ENCODE data around the gene SLC26A6. TPM values are rescaled to one million over a fixed set of nuclear protein-coding genes. Genes with fewer than 3 reads are reported as not detected.

The SLC26A6 gene
- total RNA-seq, 1 donor from 2014 or later = 9.7 TPM

DNA sequence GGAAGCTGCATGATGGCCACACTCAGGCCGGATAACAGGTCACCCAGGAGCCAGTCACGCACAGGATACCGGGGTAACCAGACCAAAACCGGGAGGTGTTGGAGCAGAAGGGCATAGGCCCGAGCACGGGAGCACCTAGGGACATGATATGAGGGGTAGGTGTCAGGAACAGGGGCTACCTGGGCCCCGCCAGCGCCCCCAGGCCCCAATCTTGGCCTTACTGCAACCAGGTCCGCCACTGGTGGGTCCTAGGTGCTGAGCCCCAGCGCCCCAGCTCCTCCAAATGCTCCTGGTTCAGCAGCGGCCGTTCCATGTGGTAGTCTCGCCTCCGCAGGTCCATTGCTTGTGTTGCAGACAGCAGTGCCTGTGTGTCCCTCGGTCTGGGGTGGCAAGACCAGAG lies 2.0 kb downstream of the SLC26A6 start:
- no peak for DNase-seq (ENCODE audit: low read depth in 2 of 2)

DNA sequence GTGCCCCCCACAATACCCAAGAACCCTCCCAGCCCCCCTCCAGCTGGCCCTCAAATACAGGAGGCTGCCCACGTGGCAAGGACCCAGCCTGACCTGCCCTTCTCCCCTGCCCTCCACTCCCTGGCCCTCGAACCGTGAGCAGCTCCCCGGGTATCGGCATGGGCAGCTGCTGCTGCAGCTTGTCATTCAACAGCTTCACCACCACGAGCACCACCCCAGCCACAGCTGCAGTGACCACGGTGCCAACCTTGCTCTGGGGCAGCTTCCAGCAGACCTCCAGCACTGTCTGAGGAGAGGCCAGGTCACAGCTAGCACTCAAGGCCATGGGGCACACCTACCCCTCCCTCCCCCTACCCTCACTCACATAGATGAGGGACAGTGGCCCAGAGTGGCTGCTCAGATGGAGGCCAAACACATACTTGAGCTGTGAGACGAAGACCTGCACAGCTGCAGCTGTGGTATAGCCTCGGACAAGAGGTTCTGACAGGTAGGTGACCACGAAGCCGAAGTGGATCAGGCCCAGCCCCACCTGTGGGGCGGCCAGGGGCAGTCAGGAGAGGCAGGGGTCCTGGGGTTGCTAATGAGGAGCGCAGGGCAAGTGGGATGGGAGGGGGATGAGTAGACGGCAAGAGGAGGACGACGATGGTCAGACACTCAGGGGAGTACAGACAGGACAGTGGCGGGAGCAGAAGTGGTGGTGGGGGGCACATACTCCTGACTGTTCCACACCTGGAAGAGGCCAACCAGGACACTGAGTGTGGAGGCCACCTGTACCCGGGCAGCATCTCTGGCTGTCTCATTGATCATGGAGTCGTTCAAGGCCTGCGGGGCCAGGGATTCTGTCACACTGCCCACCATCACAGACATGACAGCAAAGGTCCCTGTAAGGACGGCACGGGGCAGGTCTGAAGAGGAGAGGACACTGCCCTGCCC lies 3.5 kb downstream of the SLC26A6 start:
- no peak for DNase-seq (ENCODE audit: low read depth in 2 of 2)

DNA sequence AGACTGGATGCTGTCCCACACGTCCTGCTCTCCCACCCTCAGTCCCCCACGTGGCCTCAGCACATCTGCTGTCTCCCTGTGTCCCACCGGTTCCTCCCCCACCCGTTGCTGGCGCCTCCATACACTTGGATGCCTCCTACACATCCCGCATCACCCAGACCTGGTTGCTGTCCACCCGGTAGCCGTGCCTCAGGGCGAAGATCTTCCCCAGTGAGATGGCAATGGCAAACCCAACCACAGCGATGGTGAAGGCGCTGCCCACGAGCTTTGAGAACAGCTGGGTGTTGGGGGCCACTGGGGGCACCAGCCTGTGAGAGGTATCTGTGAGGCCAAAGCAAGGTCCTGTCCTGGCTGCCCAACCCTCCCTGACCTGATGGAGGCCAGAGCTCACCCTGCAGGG lies 4.4 kb downstream of the SLC26A6 start:
- no peak for DNase-seq (ENCODE audit: low read depth in 2 of 2)

DNA sequence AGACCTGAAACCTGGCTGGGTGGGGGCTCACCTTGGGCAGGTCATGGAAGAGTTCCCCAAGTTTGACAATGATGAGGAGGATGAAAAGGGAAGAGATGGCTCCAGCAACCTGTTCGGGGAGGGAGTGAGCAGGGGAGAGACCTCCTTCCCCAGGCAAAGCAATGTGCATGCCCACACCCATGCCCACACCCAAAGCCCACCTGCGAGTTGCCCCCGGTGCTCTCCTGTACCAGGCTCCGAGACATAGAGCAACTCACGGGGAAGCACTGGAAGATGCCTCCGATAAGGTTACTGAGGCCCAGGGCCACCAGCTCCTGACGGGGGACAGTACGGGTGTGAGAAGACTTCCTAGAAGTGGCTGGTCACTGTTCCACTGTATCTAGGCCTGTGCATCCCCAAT lies 4.9 kb downstream of the SLC26A6 start:
- DNase-seq (ENCODE audit: low read depth in 2 of 2) = no peak

DNA sequence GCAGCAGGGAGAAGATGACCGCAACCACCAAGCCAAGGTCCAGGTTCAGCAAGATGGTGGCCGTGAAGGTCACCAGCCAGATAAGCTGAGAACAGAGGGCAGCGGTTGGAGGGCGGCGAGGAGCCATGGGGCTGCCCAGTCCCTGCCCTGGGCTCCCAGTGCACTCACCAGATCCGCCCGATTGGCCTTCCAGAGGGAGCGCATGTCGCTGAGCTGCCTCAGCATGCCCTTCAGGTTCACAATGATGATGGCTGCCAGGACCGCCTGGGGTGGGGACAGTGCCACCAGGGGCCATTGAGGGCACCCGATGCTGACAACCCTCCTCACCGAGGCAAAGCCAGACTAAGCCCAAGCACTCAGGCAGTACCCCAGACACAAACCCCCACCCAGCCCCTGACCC lies 5.4 kb downstream of the SLC26A6 start:
- no peak for DNase-seq (ENCODE audit: low read depth in 2 of 2)

DNA sequence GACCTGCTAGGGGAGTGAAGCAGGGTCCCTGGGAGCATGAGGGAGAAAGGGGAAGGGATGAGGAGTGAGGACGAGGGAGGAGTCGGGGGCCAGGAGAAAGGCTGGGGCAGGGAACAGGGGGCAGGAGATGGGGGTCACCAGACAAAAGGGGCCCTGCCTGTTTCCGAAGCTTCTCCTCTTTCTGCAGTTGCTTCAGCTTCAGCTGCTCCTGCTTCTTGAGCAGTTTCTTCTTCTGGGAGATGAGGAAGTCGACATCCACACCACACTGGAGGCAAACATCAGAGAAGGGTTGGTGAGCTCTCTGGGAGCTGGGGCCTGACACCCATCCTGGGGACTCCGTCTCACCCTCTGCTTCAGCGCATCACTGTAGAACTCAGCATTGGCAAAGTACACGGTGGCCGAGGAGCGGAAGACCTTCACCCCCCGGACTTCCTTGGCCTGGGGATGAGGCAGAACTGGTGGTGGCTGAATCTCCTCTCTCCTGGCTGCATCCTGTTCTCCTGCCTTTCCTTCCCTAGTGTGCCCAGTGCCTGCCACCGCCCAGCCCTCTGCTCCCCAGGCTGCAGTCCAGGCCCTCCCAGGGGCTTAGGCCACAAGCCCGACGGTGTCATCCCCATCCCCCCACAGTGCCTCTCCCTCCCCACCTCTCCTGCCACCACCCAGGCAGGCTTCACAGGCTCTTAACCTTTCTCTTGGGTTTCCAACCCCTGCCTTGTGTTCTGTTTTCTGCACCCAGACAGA lies 6.8 kb downstream of the SLC26A6 start:
- no peak for DNase-seq (ENCODE audit: low read depth in 2 of 2)

DNA sequence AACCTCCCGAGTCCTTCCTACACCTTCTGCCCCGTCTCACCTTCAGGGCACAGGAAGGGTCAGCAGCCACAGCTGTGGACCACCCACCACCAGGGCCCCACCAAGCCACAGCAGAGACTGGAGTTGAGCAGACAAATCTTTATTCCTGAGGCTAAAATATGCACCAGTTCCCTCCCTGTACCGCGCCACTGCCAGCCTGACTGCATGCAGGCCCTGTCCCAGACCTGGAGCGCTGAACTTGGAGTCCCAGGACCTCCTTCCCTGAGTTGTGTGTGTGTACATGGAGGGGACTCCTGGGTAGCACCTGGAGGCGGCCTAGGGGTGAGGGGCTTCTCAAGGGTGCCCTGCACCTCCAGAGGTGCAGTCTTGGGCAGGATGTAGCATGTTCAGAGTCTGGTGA lies 9.7 kb downstream of the SLC26A6 start:
- DNase-seq (ENCODE audit: low read depth in 2 of 2) = no peak

DNA sequence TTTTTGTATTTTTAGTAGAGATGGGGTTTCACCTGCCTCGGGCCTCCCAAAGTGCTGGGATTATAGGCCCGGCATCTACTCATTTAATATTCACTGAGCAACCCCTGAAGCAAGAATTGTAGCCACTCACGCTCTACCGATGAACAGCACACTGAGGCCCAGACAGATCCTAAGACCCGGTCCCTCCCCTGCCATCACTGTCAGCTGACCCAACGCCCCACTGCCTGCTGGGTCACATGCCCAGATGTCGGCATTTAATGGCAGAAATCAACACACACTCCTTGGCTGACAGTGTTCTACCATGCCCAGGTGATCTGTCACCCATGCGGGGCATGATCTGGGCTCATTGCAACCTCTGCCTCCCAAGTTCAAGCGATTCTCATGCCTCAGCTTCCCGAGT lies 10.5 kb downstream of the SLC26A6 start:
- no peak for DNase-seq (ENCODE audit: low read depth in 2 of 2)

DNA sequence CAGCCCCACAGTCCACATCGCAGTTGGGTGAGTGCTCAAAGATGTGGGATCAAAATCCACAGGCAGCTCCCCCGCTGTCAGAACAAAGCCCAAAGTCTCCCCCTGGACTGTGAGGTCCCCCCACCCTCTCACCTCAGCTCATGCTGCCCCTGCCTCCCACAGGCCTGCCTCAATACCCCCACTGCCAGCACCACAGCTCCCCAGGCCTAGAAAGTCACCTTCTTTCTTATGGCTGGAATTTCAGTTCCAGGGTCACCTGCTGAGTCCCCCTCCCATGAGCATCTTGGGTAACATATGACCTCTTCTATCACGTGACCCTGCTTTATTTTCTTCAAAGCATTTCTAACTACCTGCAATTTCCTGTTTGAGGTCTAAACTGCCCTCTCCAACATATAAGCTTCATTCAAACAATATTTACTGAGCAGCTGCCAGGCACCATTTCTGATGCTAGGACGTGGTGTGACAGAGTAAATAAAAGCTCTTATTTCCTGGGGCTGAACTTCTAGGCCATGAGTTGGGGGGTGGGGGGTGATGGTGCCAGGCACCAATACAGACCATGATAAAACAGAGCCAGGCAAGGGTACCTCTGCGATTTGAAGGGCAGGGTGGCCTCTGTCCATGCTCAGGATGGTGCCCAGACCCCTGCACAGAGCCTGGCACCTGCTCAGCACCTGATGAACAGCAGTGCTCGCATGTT lies 11.3 kb downstream of the SLC26A6 start:
- no peak for DNase-seq (ENCODE audit: low read depth in 2 of 2)

DNA sequence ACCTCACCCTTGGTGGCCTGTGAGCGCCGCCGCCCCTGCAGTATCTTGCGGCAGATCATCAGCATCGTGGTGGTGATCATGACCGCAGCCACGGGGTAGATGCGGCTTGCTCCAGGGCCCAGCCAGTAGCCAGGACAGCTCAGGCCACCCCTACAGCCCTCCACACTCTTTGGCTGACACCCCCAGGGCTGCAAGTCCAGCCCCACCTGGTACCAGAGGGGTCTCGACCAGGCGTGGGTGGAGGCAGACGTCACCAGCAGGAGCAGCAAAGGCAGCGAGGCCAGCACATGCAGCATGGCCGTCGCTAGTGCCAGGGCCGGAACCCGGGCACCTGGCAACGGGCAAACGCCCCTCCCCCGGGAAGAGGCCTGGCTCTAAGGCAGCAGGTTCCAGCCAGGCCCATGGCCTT lies 13.8 kb downstream of the SLC26A6 start, which contains the start of gene TMEM89:
TSS of gene TMEM89 (minus strand) at position 309 of the 409 bp plus-strand sequence. CDS start at position 296, 13 bp downstream.
- no peak for DNase-seq (ENCODE audit: low read depth in 2 of 2)

DNA sequence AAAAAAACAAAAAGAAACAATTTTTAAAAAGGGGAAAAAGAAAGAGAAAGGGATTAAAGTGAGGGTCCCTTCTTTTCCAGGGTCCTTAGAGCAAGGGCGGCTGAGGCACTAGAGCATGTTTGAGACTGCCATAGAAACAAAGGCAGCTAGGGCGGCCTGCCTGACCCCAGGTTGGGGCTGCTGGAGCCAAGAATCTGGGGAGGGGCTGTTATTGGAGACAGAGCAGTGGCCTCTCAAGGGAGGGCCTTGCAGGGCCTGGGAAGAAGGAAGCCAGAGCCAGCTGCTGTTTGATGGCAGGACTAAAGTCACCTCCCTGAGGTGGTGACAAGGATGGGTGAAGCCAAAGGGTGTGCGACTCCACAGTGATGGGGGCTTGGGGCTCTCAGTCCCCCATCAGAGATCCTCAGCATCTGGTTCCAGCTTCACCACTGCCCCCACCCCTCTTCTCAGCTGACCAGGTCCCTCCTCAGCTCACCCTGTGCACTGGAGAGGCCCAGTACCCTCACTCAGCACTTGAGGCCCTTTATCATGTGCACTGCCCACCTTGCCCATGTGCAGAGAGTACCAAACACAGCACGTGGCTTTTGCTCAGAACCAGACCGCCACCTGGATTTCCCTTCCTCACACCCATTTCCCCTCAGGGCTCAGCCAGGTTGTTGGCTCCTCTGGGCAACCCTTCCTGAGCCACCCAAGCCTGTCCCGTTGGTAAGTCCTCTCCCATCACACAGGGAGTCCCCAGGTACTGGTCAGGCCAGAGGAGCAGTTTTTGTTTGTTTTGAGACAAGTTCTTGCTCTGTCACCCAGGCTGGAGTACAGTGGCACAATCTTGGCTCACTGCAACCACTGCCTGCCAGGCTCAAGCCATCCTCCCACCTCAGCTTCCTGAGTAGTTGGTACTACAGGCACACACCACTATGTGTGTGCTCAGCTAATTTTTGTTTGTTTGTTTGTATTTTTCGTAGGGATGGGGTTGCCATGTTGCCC lies 15.4 kb downstream of the SLC26A6 start:
- DNase-seq (ENCODE audit: low read depth in 2 of 2) = no peak

DNA sequence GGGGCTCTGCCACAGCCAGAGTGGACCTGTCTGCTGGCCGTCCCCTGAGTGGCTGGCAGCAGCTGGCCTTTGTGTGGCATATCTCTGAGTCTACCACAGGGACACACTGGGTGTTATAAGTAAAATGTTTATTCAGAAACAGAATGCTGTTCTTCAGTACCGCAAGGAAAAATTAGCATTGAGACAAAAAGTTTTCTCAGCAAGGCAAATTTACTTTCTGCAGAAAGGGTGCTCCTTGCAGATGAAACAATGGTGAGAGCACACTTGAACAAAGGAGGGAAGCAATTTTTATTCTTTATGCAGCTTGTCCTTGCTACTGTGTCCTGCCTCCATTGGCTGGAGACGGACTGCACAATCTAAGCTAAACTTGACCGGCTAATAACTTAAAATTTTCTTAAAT lies 17.7 kb downstream of the SLC26A6 start:
- DNase-seq (ENCODE audit: low read depth in 2 of 2) = no peak

DNA sequence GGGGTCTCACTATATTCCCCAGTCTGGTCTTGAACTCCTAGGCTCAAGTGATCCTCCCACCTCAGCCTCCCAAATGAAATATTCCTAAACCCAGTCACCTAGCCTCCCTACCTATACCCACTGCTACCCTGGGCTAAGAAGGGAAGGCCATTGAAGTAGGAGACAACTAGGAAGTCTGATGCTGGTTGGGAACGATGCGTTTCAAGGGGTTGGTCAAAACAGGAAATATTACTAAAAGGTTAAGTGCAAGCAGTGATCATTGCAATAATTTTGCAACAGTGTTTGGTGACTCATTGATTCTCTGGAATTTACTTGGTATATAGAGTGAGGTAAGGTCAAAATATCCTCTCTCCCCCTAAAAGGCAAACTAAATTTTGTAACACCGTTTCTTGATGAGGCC lies 21.2 kb downstream of the SLC26A6 start:
- DNase-seq (ENCODE audit: low read depth in 2 of 2) = peak in 1 of 2 donors; percentile 55

DNA sequence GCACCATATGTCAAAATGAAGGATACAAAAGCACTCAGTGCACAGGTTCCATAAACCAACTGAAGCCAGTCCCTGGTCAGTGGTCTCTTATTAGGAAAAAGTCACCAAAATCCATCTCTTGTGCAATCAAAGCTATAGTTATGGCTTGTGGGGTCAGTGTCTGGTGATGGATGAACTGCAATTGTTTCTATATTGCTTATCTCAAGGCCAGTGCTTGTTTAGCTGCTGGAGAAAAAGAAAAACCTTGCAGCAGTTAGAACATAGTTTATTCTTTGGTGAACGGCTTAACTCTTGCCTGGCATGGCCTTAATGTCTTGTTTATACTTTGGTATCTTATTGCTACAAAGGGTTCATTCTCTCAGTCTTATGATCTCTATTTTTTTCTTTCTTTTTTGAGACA lies 23.0 kb downstream of the SLC26A6 start:
- no peak for DNase-seq (ENCODE audit: low read depth in 2 of 2)

DNA sequence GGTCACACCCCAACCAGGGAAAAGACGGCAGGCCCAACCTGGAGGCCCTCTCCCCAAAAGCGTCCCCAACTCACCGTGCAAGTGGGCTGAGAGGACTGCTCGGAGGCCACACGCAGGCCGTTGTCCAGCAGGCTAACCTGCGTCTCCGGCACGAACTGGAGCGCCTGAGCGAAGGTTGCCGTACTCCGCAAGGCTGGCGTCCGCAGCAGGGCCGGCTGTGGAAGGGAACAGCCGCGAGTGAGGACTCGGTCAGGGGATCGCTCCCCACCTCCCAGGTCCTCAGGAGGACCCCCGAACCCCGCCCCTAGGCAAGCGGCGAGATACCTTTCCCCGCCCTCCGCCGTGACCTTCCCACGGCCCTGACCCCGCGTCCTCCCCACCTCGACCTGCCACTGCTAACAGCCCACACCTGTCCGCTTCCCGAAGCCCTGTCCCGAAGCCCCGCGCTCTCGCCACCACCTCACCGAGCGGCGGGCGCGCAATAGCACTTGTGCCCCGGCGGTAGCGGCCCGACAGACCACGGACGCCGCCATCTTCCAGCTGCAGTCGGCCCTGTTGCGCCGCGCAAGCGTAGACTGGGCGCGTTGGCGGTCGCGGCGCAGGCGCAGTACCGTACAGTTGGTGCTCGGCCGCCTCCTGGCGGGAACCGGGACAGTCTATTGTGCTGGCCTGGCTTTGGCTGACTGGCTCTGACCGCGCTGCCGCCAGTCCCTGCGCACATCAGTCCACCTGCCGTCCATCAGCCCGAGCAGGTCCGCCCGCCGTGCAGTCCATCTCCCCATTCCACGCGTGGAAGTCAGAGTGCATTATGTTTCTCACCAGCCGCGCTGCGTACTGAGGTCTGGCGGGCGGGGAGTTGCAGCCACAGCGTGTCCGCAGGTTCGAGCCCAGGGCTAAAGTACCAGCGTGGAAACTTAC lies 25.9 kb downstream of the SLC26A6 start, which contains the start of gene UQCRC1:
TSS of gene UQCRC1 (minus strand) at position 559 of the 918 bp plus-strand sequence. CDS start at position 533, 26 bp downstream.
- peak; percentile 95 to 97 for DNase-seq (ENCODE audit: low read depth in 2 of 2)

DNA sequence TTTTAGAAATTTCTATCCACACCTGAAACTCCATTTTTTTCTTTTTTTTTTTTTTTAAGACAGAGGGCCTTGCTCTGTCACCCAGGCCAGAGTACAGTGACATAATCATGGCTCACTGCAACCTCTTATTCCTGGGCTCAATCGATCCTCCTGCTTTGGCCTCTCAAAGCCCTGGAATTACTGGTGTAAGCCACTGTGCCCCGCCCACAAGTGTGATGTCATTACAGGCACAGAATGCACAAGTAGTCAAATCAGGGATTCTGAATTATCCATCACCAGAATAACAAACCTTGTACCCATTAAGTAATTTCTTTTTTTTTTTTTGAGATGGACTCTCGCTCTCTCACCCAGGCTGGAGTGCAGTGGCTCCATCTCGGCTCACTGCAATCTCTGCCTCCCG lies 27.7 kb downstream of the SLC26A6 start:
- DNase-seq (ENCODE audit: low read depth in 2 of 2) = peak in 1 of 2 donors; percentile 38

DNA sequence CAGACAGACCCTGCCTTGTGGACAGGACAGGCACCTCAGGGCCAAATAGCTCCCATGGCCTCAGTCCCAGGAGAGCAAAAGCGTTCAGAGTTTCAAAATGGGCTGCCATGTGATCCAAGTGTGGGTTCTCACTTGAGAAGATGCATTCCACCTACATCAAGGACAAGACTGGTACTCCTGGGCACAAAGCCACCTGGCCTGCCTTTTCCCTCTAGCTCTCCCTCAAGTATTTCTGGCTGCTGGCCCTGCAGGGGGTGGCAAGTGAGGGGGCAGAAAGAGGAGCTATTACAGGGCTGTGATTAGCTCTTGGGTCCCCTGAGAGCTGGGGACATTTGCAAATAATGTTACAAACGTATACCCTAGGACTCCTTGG lies 33.7 kb downstream of the SLC26A6 start:
- DNase-seq (ENCODE audit: low read depth in 2 of 2) = no peak

DNA sequence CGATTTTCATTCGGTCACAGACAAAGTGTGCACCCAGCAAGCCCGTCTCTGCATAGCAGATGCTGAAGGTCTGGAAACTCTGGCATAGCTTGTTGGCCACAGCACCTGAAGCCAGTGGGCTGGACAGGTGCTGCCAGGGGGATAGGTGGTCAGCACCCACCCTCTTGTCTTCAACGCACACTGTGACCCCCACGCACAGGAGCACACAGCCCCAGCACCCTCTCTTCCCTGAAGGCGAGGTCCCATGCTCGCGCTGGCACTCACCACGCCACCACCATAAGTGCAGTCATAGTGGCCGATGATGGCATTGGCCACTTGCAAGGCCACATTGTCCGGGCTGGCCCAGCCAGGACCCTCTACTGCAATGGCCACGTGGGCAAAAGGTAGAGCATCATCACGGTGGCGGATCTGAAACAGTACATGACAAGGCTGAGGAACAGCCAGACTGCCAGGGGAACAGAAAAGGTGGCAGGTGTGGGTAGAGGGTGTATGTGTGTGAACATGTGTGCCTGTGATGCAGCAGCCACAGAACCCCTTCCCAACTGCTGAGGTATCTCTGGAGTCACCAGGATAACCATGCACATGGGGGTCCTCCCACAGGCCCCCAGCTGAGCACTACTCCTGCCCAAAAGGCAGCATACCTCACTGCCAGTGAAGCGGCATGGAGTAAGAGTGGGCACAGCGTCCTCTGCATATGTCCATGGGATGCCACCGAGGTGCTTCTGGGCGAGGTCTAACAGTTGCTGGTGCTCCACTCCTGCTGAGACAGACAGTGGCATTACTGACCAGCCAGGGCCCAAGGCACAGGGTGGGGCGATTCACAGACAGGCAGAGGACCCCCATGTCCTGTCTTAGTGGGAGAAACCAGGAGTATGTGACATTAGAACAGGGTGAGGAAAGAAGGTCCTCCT lies 34.3 kb downstream of the SLC26A6 start:
- no peak for DNase-seq (ENCODE audit: low read depth in 2 of 2)

Data from lung microvascular endothelial cell (primary cell).